ENCODE data around the gene BMPER.

Gene BMPER

DNA sequence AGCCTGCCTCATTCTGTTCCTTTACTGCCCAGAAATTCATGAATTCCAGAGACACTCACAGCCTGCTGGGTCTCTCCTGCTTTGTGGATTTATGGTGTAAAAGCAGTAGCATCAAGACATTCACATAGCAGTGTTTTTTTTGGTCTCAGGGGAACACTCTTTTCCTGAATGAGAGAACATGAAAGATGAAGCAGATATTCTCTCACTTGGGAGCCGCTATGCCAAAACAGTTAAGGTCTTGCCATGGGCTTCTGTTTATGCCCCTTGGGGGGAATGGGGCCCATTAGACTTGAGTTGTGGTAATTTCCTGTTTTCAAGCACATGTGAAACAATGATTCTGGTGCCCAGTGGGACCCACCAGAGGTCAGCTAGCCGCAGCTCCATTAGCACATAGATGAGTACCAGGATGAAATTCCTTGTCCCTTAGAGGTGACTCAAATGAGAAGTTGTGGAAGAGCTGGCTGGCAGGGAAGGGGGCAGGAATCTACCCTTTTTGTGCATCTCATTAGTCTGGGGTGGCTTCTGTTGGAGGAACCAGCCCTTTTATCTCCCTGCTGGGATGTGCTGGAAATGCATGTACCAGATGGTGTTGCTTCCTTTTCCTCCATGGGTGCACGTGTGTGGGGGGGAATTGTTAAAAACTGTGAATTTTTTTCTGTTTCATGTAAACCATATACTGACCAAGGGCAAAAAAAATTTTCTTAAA, 13.3 kb downstream of the BMPER start:
- TF ChIP-seq CTCF (IDR thresholded peaks at IDR 0.05; ENCODE audit: insufficient read depth, low read length, poor library complexity, severe bottlenecking) (no peak), EZH2phosphoT487 (conservative IDR thresholded peaks at IDR 0.05; ENCODE audit: low read length) (no peak)
- no peak overlapping the region for H3K9ac ChIP-seq (ENCODE audit: low read length)
- no peak overlapping the region for H3K4me2 ChIP-seq (ENCODE audit: low read depth, low read length, poor library complexity, severe bottlenecking)
- H3K79me2 ChIP-seq (ENCODE audit: insufficient read depth, low read length): no peaks in the 10 kb centered on the region
- H2AFZ ChIP-seq (ENCODE audit: low read depth, low read length, severe bottlenecking): no peak overlapping the region
- no peaks in the 10 kb centered on the region; the same call in 1 of the 2 replicates for H4K20me1 ChIP-seq (ENCODE audit: low read depth, low read length)
- no peaks in the 10 kb centered on the region for H3K27me3 ChIP-seq (ENCODE audit: low read length)
- no peaks in the 10 kb centered on the region for H3K9me3 ChIP-seq (ENCODE audit: insufficient read depth, low read length)
- no peak overlapping the region for H3K27ac ChIP-seq (ENCODE audit: low read depth, low read length)
- H3K4me3 ChIP-seq (ENCODE audit: insufficient read depth, low read length, poor library complexity, severe bottlenecking): no peak overlapping the region
- no peaks in the 10 kb centered on the region for H3K9me2 ChIP-seq (replicated peaks; ENCODE audit: insufficient read depth, low read length)
- H3F3A ChIP-seq (ENCODE audit: insufficient read depth): no peaks in the 10 kb centered on the region
- no peaks in the 10 kb centered on the region for H3K36me3 ChIP-seq (ENCODE audit: low read length)

GRCh38 chr7:33919449-33919848, 14.1 kb downstream of the BMPER start:
- no peaks in the 10 kb centered on the region; the same call in 1 of the 2 replicates for H4K20me1 ChIP-seq (ENCODE audit: low read depth, low read length)
- H3K9me2 ChIP-seq (replicated peaks; ENCODE audit: insufficient read depth, low read length): no peaks in the 10 kb centered on the region
- H3F3A ChIP-seq (ENCODE audit: insufficient read depth): no peaks in the 10 kb centered on the region
- no peak overlapping the region for H2AFZ ChIP-seq (ENCODE audit: low read depth, low read length, severe bottlenecking)
- no peak for TF ChIP-seq CTCF (IDR thresholded peaks at IDR 0.05; ENCODE audit: insufficient read depth, low read length, poor library complexity, severe bottlenecking)
- no peak for TF ChIP-seq EZH2phosphoT487 (conservative IDR thresholded peaks at IDR 0.05; ENCODE audit: low read length)
- H3K27me3 ChIP-seq (ENCODE audit: low read length): no peaks in the 10 kb centered on the region; the same call in 1 of the 2 replicates
- no peak overlapping the region for H3K4me3 ChIP-seq (ENCODE audit: insufficient read depth, low read length, poor library complexity, severe bottlenecking)
- H3K9ac ChIP-seq (ENCODE audit: low read length): no peak overlapping the region
- no peaks in the 10 kb centered on the region for H3K36me3 ChIP-seq (ENCODE audit: low read length)
- no peak overlapping the region for H3K4me2 ChIP-seq (ENCODE audit: low read depth, low read length, poor library complexity, severe bottlenecking)
- H3K27ac ChIP-seq (ENCODE audit: low read depth, low read length): no peak overlapping the region
- no peaks in the 10 kb centered on the region for H3K79me2 ChIP-seq (ENCODE audit: insufficient read depth, low read length)
- H3K9me3 ChIP-seq (ENCODE audit: insufficient read depth, low read length): no peaks in the 10 kb centered on the region

DNA sequence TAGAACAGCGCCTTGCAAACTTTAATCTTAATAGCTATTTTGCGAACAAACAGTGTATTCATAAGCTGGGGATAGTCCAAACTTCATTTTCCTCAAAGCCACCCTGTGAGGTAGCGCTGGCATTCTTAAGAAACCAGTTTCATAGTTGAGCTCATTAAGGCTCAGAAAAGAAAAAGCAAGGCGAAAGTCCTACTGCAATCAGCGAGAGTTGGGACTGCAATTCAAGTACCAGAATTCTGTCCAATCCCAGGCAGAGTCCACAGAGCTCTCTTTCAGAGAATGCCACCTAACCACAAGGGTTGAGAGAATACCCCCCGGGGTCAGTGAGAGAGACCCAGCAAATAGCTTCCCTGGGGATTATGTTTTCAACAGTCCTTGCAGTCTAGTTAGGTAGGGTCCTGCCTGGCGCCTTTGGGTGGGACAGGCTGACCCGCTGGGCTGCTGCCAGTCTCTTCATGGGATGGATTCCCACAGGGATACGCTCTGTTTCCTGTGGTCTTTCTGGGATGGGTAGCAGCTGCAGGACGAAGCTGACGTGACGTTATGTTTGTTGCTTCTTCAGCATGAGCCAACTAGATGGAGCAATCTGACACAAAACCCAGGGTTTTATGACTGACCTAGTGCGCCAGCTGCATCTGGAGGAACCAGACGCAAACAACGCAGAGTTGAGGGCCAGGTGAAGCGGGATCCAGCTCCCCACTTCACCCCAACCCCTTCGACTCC, 16.0 kb downstream of the BMPER start:
- Histone ChIP-seq H4K20me1 (ENCODE audit: low read depth, low read length) (no peaks in the 10 kb centered on the region; the same call in 1 of the 2 replicates), H3K27me3 (ENCODE audit: low read length) (no peaks in the 10 kb centered on the region; the same call in 1 of the 2 replicates), H3K79me2 (ENCODE audit: insufficient read depth, low read length) (no peaks in the 10 kb centered on the region), H3K27ac (ENCODE audit: low read depth, low read length) (no peak overlapping the region), H3K9ac (ENCODE audit: low read length) (no peak overlapping the region), H3K4me3 (ENCODE audit: insufficient read depth, low read length, poor library complexity, severe bottlenecking) (no peak overlapping the region), H3K36me3 (ENCODE audit: low read length) (no peaks in the 10 kb centered on the region), H3K9me3 (ENCODE audit: insufficient read depth, low read length) (no peaks in the 10 kb centered on the region), H3F3A (ENCODE audit: insufficient read depth) (no peaks in the 10 kb centered on the region), H3K9me2 (replicated peaks; ENCODE audit: insufficient read depth, low read length) (no peaks in the 10 kb centered on the region), H2AFZ (ENCODE audit: low read depth, low read length, severe bottlenecking) (no peak overlapping the region), H3K4me2 (ENCODE audit: low read depth, low read length, poor library complexity, severe bottlenecking) (no peak overlapping the region)
- no peak for TF ChIP-seq EZH2phosphoT487 (conservative IDR thresholded peaks at IDR 0.05; ENCODE audit: low read length)
- TF ChIP-seq CTCF (IDR thresholded peaks at IDR 0.05; ENCODE audit: insufficient read depth, low read length, poor library complexity, severe bottlenecking): no peak
